ENCODE data around the gene NPIPB12. TPM values are rescaled to one million over a fixed set of nuclear protein-coding genes. Genes with fewer than 3 reads are reported as not detected.
"Not testable (repeated sequence)": the region's sequence is repeated elsewhere in the genome, so short reads cannot be mapped to it uniquely, and the experiment has no call there.

NPIPB12 gene
- polyA plus RNA-seq (ENCODE audit: insufficient read length in 4 of 4): 100 to 1,000 TPM in 1 of 4 donors, 10 to 100 TPM in 3; 12.9 to 104 (median 47.1) TPM

DNA sequence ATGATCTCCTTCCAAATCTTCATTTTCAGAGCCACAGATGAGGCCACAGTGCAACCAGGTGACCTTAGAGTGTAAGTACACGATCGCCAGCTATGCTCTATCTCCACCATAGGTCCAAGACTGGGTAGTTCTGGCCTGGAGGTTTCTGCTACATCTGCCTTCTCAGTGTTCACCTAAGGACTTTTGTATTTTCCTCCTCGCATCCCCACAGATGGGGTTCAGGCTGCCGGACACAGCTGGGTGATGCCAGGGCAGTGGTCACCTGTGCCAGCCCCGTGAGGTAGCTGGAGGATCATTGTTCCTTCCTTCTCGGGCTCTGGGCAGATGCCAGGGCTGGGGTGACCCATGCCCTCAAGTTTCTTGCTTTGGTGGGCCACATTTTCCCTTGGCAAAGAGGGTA, at the start of gene NPIPB12:
Gene NPIPB12 (minus strand): TSS at position 101 of the 400 bp plus-strand sequence.
- not testable (repeated sequence) for DNase-seq (ENCODE audit: low read depth in 4 of 4, low spot score in 2 of 4)

DNA sequence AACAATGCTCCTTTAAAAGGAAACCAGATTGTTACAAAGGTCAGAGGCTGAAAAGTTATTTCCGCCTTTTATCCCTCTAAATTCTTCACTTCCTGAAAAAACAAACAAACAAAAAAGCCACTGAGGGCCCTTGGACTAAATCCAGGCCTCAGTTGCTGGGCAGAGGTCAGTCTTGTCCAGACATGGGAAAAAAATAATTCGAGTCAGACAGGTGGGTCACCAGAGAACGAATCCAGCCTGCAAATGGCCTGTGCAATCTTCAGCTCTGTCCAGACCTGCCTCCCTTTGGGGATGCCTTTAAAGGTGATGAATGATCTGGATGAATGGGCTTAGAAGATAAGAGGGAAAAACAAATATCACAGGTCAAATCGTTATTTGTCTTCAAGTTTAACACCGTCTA, 15.3 kb upstream of the NPIPB12 start:
- DNase-seq (ENCODE audit: low read depth in 4 of 4, low spot score in 2 of 4): not testable (repeated sequence)

DNA sequence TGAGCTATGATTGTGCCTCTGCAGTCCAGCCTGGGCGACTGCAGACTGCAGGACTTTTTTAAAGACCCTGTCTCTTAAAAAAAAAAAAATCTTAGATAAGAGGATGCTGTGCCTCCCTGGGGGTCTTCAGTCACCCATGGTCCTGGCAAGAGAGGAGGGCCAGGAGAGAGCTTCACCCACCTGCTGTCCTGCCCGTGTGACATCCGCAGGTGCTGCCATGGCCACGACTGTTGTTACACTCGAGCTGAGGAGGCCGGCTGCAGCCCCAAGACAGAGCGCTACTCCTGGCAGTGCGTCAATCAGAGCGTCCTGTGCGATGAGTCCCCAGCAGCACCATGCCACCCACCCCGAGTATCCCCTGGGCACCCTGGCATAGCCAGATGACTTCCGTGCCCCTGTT, 23.9 kb downstream of the NPIPB12 start:
- DNase-seq (ENCODE audit: low read depth in 4 of 4, low spot score in 2 of 4): not testable (repeated sequence)

DNA sequence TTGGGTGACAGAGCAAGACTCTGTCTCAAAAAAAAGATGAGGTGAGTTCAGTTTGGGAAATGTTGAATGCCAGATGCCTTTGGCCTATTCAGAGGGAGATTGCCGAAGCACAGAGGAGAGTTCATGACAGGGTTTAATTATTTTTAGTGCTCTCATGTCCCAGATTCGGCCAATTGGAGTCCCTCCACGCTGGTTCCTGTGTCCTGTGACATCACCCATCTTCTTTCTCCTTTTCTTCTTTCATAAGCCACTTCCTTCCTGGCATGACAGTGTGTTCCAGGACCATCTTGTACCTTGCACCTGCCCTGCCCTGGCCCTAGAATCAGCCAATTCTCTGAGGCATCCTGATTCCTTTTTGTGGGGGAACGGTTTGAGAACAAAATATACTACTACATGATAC, 34.1 kb downstream of the NPIPB12 start:
- DNase-seq (ENCODE audit: low read depth in 4 of 4, low spot score in 2 of 4): not testable (repeated sequence)

DNA sequence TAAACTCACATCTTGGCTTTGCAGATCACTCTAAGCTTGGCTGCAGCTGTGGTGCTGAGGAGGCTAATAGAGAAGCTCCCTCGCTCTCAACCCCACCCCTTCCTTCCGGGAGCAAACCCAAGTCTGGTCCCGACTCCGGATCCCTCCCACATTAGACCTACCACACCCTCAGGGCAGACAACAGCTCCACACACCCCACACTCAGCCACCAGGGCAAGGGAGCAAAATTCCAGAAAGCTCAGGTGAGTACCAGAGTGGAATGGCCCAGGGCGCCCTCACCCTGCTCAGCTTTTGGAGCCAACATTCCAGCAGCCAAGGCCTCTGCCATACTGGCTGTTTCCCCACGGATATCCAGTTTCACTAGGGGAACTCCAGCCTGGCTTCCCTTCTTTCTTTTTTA, 36.5 kb downstream of the NPIPB12 start:
- not testable (repeated sequence) for DNase-seq (ENCODE audit: low read depth in 4 of 4, low spot score in 2 of 4)

DNA sequence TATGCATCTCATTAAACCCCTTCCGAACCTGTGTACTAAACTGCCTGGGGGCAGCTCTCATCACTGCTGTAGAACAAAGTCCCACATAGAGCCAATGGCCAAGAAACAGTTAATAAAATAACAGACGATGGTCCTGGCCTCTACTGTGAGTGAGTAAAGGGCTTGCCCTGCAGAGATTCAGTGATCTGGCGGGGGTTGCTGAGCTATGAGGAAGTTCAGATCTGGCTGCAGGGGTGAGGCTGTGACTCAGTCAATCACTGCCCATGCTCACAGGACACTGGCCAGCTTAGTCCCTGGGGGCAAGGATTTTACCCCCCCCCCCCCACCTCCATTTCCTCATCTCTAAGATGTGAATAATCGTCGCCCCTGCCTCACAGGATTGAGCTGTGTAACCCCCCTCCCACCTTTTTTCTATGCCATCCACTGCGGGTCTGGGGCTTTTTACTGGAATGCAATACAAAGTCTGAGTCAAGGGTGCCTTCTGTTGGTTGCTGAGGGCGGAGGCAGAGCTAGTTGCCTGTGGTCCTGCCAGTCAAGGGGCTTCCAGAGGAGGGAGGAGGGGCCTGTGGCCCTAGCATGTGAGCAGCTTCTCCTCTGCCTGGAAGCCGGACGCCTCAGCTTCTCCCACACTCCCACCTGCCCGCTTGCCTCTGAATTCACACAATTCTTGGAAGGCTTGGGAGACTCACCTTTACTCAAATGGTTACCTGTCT, 38.4 kb downstream of the NPIPB12 start:
- DNase-seq (ENCODE audit: low read depth in 4 of 4, low spot score in 2 of 4): not testable (repeated sequence)

DNA sequence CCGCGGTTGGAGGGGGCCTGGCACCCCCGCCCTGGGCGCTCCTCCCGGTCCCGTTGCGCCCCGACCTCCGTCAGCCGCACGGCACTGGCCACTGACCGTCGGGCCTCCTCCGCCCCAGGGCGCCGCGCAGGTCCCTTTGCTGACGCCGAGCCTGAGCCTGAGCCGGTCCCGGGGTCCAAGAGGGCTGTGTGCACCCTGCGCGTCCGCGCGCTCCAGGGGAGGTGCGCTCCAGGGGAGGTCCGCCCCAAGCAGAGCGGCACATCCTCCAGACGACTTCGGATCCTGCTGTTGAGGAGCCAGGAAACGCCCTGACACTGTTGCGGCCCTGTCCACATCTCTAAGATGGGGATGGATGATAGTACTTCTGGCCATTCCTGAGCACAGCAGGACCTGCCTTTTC, 39.3 kb downstream of the NPIPB12 start:
- not testable (repeated sequence) for DNase-seq (ENCODE audit: low read depth in 4 of 4, low spot score in 2 of 4)

DNA sequence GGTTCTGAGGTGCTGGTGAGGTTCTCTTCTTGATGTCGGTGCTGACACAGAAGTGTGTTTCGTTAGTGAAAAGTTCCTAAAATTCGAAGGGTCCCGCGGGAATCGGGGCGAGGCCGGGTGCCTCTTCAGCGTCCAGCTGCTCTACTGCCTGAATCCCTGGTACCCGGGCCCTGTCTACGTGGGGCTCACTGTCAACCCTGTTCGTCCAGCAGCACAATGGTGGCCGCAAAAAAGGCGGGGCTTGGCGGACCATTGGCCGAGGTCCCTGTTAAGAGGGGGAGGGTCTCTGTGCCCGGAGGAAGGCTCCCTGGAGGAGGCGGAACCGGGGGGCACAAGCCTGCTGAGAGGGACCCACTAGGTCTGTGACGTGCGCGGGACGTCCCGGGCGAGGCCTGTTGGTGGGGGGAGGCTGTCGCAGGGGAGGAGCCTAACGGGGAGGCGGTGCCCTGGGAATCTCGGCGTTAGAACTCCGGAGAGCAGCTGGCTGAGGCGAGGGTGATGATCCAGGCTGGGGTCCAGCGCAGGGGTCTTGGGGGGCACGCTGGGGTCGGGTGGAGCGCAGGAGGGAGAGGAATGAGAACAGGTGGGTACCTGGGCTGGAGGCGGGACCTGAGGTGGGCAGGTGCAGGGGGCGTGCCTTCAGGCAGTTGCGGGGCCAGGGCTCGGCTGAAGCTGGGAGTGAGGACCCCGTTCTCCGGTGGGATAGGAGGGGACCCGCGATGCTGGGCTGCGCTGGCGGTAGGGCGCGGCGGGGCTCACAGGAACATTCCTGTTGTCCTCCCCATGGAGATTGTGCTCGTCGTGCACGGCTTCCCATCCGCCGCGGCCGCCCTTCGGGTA, 40.0 kb downstream of the NPIPB12 start:
- not testable (repeated sequence) for DNase-seq (ENCODE audit: low read depth in 4 of 4, low spot score in 2 of 4)

DNA sequence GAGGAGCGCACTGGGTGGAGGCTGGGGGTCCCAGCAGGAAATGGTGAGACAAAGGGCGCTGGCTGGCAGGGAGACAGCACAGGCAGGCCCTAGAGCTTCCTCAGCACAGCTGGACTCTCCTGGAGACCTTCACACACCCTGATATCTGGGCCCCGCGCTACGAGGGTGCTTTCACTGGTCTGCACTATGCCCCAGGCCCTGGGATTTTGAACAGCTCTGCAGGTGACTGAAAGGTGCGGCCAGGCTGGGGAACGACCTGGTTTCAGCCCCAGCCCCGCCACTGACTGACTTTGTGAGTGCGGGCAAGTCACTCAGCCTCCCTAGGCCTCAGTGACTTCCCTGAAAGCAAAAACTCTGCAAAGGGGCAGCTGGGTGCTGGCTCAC, 45.6 kb downstream of the NPIPB12 start:
- DNase-seq (ENCODE audit: low read depth in 4 of 4, low spot score in 2 of 4): not testable (repeated sequence)

DNA sequence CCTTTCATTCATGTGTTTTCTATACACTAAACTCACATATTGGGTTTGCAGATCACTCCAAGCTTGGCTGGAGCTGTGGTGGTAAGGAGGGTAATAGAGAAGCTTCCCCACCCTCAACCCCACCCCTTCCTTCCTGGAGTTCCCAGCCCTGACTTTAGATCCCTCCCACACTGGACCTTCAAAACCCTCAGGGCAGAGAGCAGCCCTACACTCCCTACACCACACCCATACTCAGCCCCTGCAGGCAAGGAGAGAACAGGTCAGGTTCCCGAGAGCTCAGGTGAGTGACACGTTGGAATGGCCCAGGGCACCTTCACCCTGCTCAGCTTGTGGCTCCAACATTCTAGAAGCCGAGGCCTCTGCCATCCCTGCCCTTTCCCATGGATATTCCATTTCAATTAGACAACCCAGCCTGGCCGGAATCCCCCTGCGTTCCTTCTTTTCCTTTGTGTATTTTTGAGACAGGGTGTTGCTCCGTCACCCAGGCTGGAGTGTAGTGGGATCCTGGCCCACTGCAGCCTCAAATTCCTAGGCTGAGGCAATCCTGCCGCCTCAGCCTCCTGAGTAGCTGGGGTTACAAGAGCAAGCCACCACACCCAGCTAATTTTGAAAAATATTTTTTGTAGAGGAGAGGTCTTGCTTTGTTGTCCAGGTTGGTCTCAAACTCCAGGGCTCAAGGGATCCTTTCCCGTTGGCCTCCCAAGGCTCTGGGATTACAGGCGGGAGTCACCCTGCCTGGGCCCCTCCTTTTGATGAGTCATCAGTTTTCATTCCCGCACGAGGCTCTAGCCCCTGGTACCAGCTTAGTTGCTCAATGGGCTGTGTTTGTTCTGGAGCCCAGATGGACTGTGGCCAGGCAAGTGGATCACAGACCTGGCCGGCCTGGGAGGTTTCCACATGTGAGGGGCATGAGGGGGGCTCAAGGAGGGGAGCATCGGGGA, 46.2 kb downstream of the NPIPB12 start, which contains the start of gene SULT1A4:
Gene SULT1A4 (plus strand): TSS at position 208 of the 941 bp plus-strand sequence. CDS start 1,473 bp downstream, outside the sequence.
- DNase-seq (ENCODE audit: low read depth in 4 of 4, low spot score in 2 of 4): not testable (repeated sequence)

DNA sequence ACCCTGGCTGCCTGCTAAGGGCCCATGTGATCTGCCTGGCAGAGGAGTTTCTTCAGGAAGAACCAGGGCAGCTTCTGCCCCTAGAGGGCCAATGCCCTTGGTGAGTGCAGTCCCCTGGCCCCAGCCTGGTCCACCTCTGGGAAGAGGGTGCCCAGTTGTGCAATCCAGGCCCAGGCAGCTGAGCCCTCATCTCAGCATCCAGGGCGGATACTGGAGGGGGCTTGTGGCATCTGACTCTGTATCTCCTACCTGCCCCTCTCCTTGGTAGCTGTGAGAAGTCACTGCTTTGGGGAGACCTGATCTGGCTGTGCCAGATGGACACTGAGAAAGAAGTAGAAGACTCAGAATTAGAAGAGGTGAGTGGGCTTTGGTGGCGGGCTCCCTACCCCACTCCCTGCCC, 48.5 kb downstream of the NPIPB12 start:
- not testable (repeated sequence) for DNase-seq (ENCODE audit: low read depth in 4 of 4, low spot score in 2 of 4)

DNA sequence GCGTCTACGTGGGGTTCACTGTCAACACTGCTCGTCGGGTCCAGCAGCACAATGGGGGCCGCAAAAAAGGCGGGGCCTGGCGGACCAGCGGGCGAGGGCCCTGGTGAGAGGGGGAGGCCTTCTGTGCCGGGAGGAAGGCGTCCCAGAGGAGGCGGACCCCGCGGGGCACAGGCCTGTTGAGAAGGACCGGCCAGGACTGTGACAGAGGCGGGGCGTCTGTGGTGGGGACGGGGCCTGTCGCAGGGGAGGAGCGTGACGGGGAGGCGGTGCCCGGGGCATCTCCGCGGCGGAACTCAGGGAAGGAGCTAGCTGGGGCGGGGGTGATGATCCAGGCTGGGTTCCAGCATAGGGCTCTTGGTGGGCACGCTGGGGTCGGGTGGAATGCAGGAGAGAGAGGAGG, 51.4 kb downstream of the NPIPB12 start:
- DNase-seq (ENCODE audit: low read depth in 4 of 4, low spot score in 2 of 4): not testable (repeated sequence)

DNA sequence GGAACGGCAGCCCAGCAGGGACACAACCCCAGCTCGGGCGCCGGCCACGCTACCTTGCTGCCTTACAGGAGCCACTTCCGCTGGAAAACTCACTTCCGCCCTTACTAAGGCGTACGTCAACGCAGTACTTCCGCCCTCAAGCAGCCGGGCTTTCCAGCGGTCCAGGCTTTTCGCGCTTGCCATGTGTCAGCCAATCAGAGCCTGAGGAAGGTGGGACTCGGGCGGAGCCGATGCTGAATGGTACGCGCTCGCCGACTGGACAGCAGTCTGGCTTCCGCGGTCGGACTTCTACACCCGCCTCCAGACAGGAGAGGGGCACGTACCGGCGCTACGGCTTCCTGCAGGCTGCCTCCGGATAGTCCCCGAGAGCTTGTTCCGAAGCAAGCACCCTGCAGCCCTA, 51.9 kb downstream of the NPIPB12 start, which contains the start of the genes BOLA2 and SLX1B:
Gene BOLA2 (minus strand): TSS at position 83 of the 400 bp plus-strand sequence. CDS start 98 bp downstream, outside the sequence.
Gene SLX1B (plus strand): TSS at position 265 of the 400 bp plus-strand sequence.
- DNase-seq (ENCODE audit: low read depth in 4 of 4, low spot score in 2 of 4): not testable (repeated sequence)

DNA sequence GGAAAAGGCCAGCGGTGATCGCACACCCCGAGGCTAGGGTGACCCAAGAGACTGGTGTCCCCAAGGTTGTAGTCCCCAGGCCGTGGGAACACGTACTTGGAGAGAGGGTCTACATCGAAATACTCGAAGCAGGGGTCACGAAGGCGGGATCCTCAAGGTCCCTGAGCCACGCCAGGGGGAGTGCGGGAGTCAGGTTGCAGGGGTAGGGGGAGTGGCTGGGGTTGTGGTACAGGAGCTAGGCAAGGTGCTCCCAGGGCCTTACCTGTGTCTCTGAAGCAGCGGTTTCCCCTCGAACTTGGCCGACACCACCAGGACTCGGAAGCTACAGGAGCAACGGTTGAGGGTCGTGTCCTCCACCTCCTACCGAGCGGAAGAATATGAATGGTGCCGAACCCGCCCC, 52.5 kb downstream of the NPIPB12 start:
- DNase-seq (ENCODE audit: low read depth in 4 of 4, low spot score in 2 of 4): not testable (repeated sequence)

Other genes starting within 250 kb of the NPIPB12 start
- 1 to 10 TPM in 2 of 4 donors, under 1 TPM in 2; 0.49 to 5.4 (median 2.3) TPM for gene NPIPB11, start 99.7 kb downstream of the NPIPB12 start, polyA plus RNA-seq (ENCODE audit: insufficient read length in 4 of 4)
- 1 to 10 TPM; 6.0 to 8.6 (median 7.4) TPM for gene BOLA2, start 52.1 kb downstream of the NPIPB12 start, polyA plus RNA-seq (ENCODE audit: insufficient read length in 4 of 4)
- 10 to 100 TPM in 3 of 4 donors, 1 to 10 TPM in 1; 8.9 to 14.3 (median 12.3) TPM for gene SLX1B, start 51.9 kb downstream of the NPIPB12 start, polyA plus RNA-seq (ENCODE audit: insufficient read length in 4 of 4)
- 10 to 100 TPM; 18.3 to 21.7 (median 19.8) TPM for gene SULT1A4, start 46.5 kb downstream of the NPIPB12 start, polyA plus RNA-seq (ENCODE audit: insufficient read length in 4 of 4)
- 1 to 10 TPM; 2.1 to 2.5 (median 2.3) TPM for gene SPN, start 156.8 kb upstream of the NPIPB12 start, polyA plus RNA-seq (ENCODE audit: insufficient read length in 4 of 4)
- gene QPRT, start 172.8 kb upstream of the NPIPB12 start, polyA plus RNA-seq (ENCODE audit: insufficient read length in 4 of 4): 100 to 1,000 TPM; 126 to 187 (median 178) TPM
- gene C16orf54, start 239.6 kb upstream of the NPIPB12 start, polyA plus RNA-seq (ENCODE audit: insufficient read length in 4 of 4): under 1 TPM; 0.22 to 0.29 (median 0.25) TPM